Stimulated activated CD4-positive, alpha-beta T cell treated with anti-CD3 and anti-CD28 coated beads, Interleukin-1b, Interleukin-23, amount 100 ng/mL, for 24 hours (primary cell): Measurements from ENCODE around the gene KISS1R.

Source experiments
- DNase-seq, 4 experiments: peaks; one replicate each; pipeline ENCODE4 v3.0.0-alpha.2; 2020; ENCODE audit warnings: low read depth in 4 of 4, low spot score in 1 of 4

KISS1R gene

GRCh38 chr19:934865-935479 is 17.8 kb downstream of the KISS1R start:
- no peak for DNase-seq

- DNase-seq: no peak
Observed at GRCh38 chr19:936175-936546, 19.0 kb downstream of the KISS1R start.

- DNase-seq: no peak
Observed at GRCh38 chr19:937259-937694, 20.1 kb downstream of the KISS1R start.

- no peak for DNase-seq
Observed at GRCh38 chr19:938233-938923, 21.2 kb downstream of the KISS1R start.

GRCh38 chr19:939439-939838 is 22.3 kb downstream of the KISS1R start:
- DNase-seq: no peak

GRCh38 chr19:939922-940321 is 22.8 kb downstream of the KISS1R start:
- DNase-seq: no peak

- DNase-seq: peak in 1 of 4 experiments; percentile 36
Observed at GRCh38 chr19:940591-941291, 23.6 kb downstream of the KISS1R start.

- DNase-seq: no peak
Observed at GRCh38 chr19:941292-942132, 24.4 kb downstream of the KISS1R start.

- DNase-seq: no peak
Observed at GRCh38 chr19:942133-942645, 25.1 kb downstream of the KISS1R start.

GRCh38 chr19:943551-944170 is 26.5 kb downstream of the KISS1R start:
- no peak for DNase-seq

GRCh38 chr19:944171-944567 is 27.0 kb downstream of the KISS1R start:
- no peak for DNase-seq

- DNase-seq: no peak
Observed at GRCh38 chr19:944663-945241, 27.6 kb downstream of the KISS1R start.

GRCh38 chr19:945401-946252 is 28.5 kb downstream of the KISS1R start:
- DNase-seq: no peak

GRCh38 chr19:947090-947706 is 30.1 kb downstream of the KISS1R start:
- no peak for DNase-seq

GRCh38 chr19:947707-948539 is 30.8 kb downstream of the KISS1R start:
- no peak for DNase-seq

- DNase-seq: no peak
Observed at GRCh38 chr19:948842-949496, 31.8 kb downstream of the KISS1R start.

GRCh38 chr19:950352-951066 is 33.4 kb downstream of the KISS1R start:
- no peak for DNase-seq
